Measurements from ENCODE around the gene LAMA3. TPM values are rescaled to one million over a fixed set of nuclear protein-coding genes. Genes with fewer than 3 reads are reported as not detected.

LAMA3 gene
- total RNA-seq, 2 donors from 2014 or later, result 0.58 to 1.3 TPM

DNA sequence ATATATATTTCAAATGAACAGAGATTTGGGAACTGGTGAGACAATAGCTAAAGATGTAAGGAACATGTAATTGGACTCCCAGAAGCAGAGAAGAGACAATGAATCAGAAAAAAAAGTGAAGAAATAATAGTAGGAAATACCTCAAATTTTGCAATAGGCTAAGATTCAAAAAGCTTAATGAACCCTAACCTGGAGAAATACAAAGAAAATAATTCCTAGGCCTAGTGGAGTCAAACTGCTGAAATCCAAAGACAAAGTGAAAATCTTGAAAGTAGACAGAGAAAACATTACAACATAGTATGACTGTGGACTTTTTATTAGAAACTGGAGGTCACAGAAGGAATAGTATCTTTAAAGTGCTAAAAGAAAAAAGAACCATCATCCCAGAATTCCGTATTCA, 76.7 kb downstream of the LAMA3 start:
- Mint-ChIP-seq H3K4me3 (no peak overlapping the region), H3K36me3 (ENCODE audit: low read depth) (no peaks in the 10 kb centered on the region), H3K9me3 (peaks cover 9% of the 10 kb centered on the region), H3K27me3 (ENCODE audit: insufficient read depth) (no peaks in the 10 kb centered on the region), H3K4me1 (no peaks in the 10 kb centered on the region), H3K27ac (no peak overlapping the region)
- Histone ChIP-seq H3K27ac (ENCODE audit: low read depth, low read length) (no peak overlapping the region), H3K9me3 (ENCODE audit: control insufficient read depth, low read length) (peaks cover 9% of the 10 kb centered on the region), H3K4me1 (ENCODE audit: control insufficient read depth, insufficient read depth, low read length) (no peaks in the 10 kb centered on the region), H3K27me3 (ENCODE audit: control insufficient read depth, insufficient read depth, low read length, poor library complexity, severe bottlenecking) (no peaks in the 10 kb centered on the region), H3K36me3 (ENCODE audit: control insufficient read depth, insufficient read depth, low read length) (no peaks in the 10 kb centered on the region), H3K4me3 (ENCODE audit: low read length) (no peak overlapping the region), H3K9ac (ENCODE audit: extremely low read depth, low read length, poor library complexity, severe bottlenecking) (no peak overlapping the region)
- no peak for DNase-seq
- WGBS, 2 experiments (ENCODE audit: insufficient coverage in 1 of 2, insufficient read length in 1 of 2), result no CpG with 5 or more reads among the region's 1 CpG
- no peak for TF ChIP-seq CTCF (conservative IDR thresholded peaks at IDR 0.05)

DNA sequence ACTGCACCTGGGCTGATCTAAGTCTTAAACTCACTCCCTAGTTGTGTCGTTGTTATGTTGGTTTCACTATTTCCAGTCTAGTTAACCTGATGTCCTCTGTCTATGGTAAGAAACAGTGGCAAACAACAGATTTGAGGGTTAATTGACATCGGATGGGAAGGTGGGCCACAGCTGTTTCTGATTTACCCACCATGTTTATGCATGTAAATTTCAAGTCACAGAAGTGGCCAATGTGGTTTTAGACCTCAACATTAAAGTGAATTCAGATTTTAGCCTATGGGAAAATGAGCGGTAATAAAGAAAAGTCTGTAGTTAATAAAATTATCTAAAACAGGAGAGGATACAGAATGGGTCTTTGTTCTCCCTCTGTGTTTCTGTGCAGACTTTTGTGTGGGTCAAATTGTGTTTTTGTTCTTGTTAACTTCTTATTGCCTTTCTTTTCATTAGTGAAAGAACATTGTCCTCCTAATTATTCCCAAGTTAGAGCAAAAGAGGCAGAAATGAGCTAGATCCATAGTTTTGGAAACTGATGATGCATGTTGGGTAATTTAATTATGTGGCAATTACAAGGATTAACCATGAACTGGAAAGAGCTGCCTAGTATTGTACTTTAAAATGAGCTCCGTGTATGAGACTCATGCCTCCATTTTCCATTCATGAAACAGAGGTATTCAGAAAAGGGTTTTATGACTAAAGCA, 83.2 kb downstream of the LAMA3 start:
- Mint-ChIP-seq H3K27me3 (ENCODE audit: insufficient read depth) (no peaks in the 10 kb centered on the region), H3K27ac (no peak overlapping the region), H3K4me3 (no peak overlapping the region), H3K36me3 (ENCODE audit: low read depth) (no peaks in the 10 kb centered on the region), H3K9me3 (peaks cover 9% of the 10 kb centered on the region), H3K4me1 (peaks cover 2% of the 10 kb centered on the region)
- 93 to 100% methylated on average over 3 to 4 of the region's 4 CpGs for WGBS, 2 experiments (ENCODE audit: insufficient coverage in 1 of 2, insufficient read length in 1 of 2)
- no peak overlapping the region for H3K4me3 ChIP-seq (ENCODE audit: low read length)
- no peak for TF ChIP-seq CTCF (conservative IDR thresholded peaks at IDR 0.05)
- no peak for DNase-seq
- H3K27me3 ChIP-seq (ENCODE audit: control insufficient read depth, insufficient read depth, low read length, poor library complexity, severe bottlenecking), result no peaks in the 10 kb centered on the region
- peaks cover 9% of the 10 kb centered on the region for H3K9me3 ChIP-seq (ENCODE audit: control insufficient read depth, low read length)
- no peak overlapping the region for H3K27ac ChIP-seq (ENCODE audit: low read depth, low read length)
- no peak overlapping the region for H3K9ac ChIP-seq (ENCODE audit: extremely low read depth, low read length, poor library complexity, severe bottlenecking)
- H3K36me3 ChIP-seq (ENCODE audit: control insufficient read depth, insufficient read depth, low read length), result no peaks in the 10 kb centered on the region
- no peaks in the 10 kb centered on the region for H3K4me1 ChIP-seq (ENCODE audit: control insufficient read depth, insufficient read depth, low read length)

DNA sequence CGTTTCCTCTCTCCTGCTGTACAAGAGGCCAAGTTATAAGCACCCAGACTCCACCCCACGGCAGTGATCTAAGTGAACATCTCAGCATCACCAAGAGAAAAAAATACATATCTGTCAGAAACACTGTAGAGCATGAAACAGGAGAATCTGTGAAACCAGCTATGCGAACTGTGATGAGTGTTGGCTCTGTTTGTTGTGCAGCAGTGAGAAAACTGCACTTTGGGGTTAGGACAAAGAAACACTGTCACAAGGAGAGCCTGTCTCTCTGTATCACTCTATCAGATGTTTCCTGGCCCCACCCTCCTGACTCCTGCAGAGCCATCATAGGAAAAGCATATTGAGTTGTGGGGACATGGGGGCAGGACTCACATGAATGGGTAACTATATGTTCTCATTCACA, 87.1 kb downstream of the LAMA3 start:
- WGBS, 2 experiments (ENCODE audit: insufficient coverage in 1 of 2, insufficient read length in 1 of 2), result 92 to 100% methylated on average over 1 to 3 of the region's 3 CpGs
- no peak overlapping the region for H3K4me3 Mint-ChIP-seq
- H3K27me3 Mint-ChIP-seq (ENCODE audit: insufficient read depth), result no peaks in the 10 kb centered on the region
- peak; percentile 24 for DNase-seq
- H3K36me3 Mint-ChIP-seq (ENCODE audit: low read depth), result no peaks in the 10 kb centered on the region
- H3K9me3 ChIP-seq (ENCODE audit: control insufficient read depth, low read length), result no peaks in the 10 kb centered on the region
- no peak for TF ChIP-seq CTCF (conservative IDR thresholded peaks at IDR 0.05)
- H3K27ac ChIP-seq (ENCODE audit: low read depth, low read length), result no peak overlapping the region
- no peak overlapping the region for H3K27ac Mint-ChIP-seq
- no peaks in the 10 kb centered on the region for H3K27me3 ChIP-seq (ENCODE audit: control insufficient read depth, insufficient read depth, low read length, poor library complexity, severe bottlenecking)
- H3K9ac ChIP-seq (ENCODE audit: extremely low read depth, low read length, poor library complexity, severe bottlenecking), result no peak overlapping the region
- H3K4me1 Mint-ChIP-seq, result peaks cover 2% of the 10 kb centered on the region
- H3K4me1 ChIP-seq (ENCODE audit: control insufficient read depth, insufficient read depth, low read length), result no peaks in the 10 kb centered on the region
- H3K9me3 Mint-ChIP-seq, result no peaks in the 10 kb centered on the region
- no peaks in the 10 kb centered on the region for H3K36me3 ChIP-seq (ENCODE audit: control insufficient read depth, insufficient read depth, low read length)
- no peak overlapping the region for H3K4me3 ChIP-seq (ENCODE audit: low read length)

Data from endodermal cell (in vitro differentiated cells).